ENCODE data around the gene CCDC24. TPM values are rescaled to one million over a fixed set of nuclear protein-coding genes. Genes with fewer than 3 reads are reported as not detected.

Gene CCDC24
- total and polyA plus RNA-seq, 2 of the 13 experiments (the other 11 are each of a cell fraction or from before 2014, with no cell fraction given): 1.4 to 2.9 TPM

GRCh38 chr1:44033756-44034155 is 42.4 kb downstream of the CCDC24 start:
- H3K4me1 ChIP-seq (ENCODE audit: insufficient read depth, low read length): peaks cover 57% of the 10 kb centered on the region
- in situ Hi-C loops (cut with HindIII; ENCODE audit: extremely low pct_ligation_motif_present, low pct_unique_long_range_greater_than_20kb) (loop anchor here (5.0 kb wide), 1 partner anchor 36 kb away; no protein-coding TSS in a partner anchor), intact Hi-C loops (cut with micrococcal nuclease; ENCODE audit: unreplicated experiment) (loop anchor here (10.0 kb wide), 1 partner anchor 99 kb away; the partner anchor contains the start of gene ARTN)
- no peak overlapping the region for H3K27ac ChIP-seq (ENCODE audit: extremely low read length, insufficient read depth, low read length)
- ChIA-PET CTCF (ENCODE audit: low intra/inter-chr PET ratio, low total read pairs) (no interaction called here), POLR2A (interaction anchor here (0.7 to 5.4 kb wide), 4 partner anchors 10 to 56 kb away, joined by 3 to 22 read pairs (median 3); no protein-coding TSS in a partner anchor)
- no peaks in the 10 kb centered on the region for H4K20me1 ChIP-seq (ENCODE audit: insufficient read depth, low read length)
- H3K4me2 ChIP-seq (ENCODE audit: low read depth, low read length): peak overlapping the region; percentile 95
- H3K36me3 ChIP-seq (replicated peaks in 1 of 2; ENCODE audit: control insufficient read depth in 1 of 2, insufficient read depth in 2 of 2, low read length in 2 of 2): 0 out of 5 replicates have a peak, but pooled peaks cover 0 to 3% of the 10 kb centered on the region in 2 experiments
- no peaks in the 10 kb centered on the region for H3K79me2 ChIP-seq (ENCODE audit: insufficient read depth, low read length)
- BruUV-seq (replicated peaks): no TSS peak
- 13% methylated on average over 4 of the region's 8 CpGs for WGBS (ENCODE audit: low lambda C conversion rate)
- DNase-seq (ENCODE audit: low spot score) (no peak), FAIRE-seq (no peak), ATAC-seq (no peak)
- H3K9ac ChIP-seq (ENCODE audit: insufficient read depth, low read depth, low read length): no peak overlapping the region; the same call in 1 of the 2 replicates
- 0 out of 5 replicates have a peak, but pooled peaks cover 0 to 2% of the 10 kb centered on the region in 2 experiments for H3K27me3 ChIP-seq (ENCODE audit: control insufficient read depth in 1 of 2, insufficient read depth in 2 of 2, low read length in 2 of 2)
- no peak overlapping the region for H2AFZ ChIP-seq (ENCODE audit: low read length)
- H3K4me3 ChIP-seq (replicated peaks in 1 of 3; ENCODE audit: insufficient read depth in 1 of 3, low read depth in 2 of 3, low read length in 3 of 3): no peak overlapping the region; a peak in 1 of 6 replicates
- TF ChIP-seq ZFX (CRISPR knock-in tag; IDR thresholded peaks at IDR 0.05; ENCODE audit: low read depth) (0 out of 2 replicates have a peak, but pooled peaks have one; percentile 5), RNF219 (CRISPR knock-in tag; IDR thresholded peaks at IDR 0.05) (no peak)
- H3K9me3 ChIP-seq (ENCODE audit: low read length): no peaks in the 10 kb centered on the region

GRCh38 chr1:44034423-44034822 is 43.0 kb downstream of the CCDC24 start:
- Histone ChIP-seq H3K36me3 (replicated peaks in 1 of 2; ENCODE audit: control insufficient read depth in 1 of 2, insufficient read depth in 2 of 2, low read length in 2 of 2) (no peaks in the 10 kb centered on the region), H3K27me3 (ENCODE audit: control insufficient read depth in 1 of 2, insufficient read depth in 2 of 2, low read length in 2 of 2) (peaks cover 0 to 2% of the 10 kb centered on the region in 2 experiments; a peak in 1 of 5 replicates), H4K20me1 (ENCODE audit: insufficient read depth, low read length) (no peaks in the 10 kb centered on the region), H3K9me3 (ENCODE audit: low read length) (no peaks in the 10 kb centered on the region), H3K4me3 (replicated peaks in 1 of 3; ENCODE audit: insufficient read depth in 1 of 3, low read depth in 2 of 3, low read length in 3 of 3) (no peak overlapping the region), H2AFZ (ENCODE audit: low read length) (no peak overlapping the region), H3K27ac (ENCODE audit: extremely low read length, insufficient read depth, low read length) (no peak overlapping the region), H3K9ac (ENCODE audit: insufficient read depth, low read depth, low read length) (no peak overlapping the region), H3K4me2 (ENCODE audit: low read depth, low read length) (no peak overlapping the region), H3K79me2 (ENCODE audit: insufficient read depth, low read length) (no peaks in the 10 kb centered on the region), H3K4me1 (ENCODE audit: insufficient read depth, low read length) (peaks cover 51% of the 10 kb centered on the region)
- in situ Hi-C loops (cut with HindIII; ENCODE audit: extremely low pct_ligation_motif_present, low pct_unique_long_range_greater_than_20kb) (loop anchor here (5.0 kb wide), 1 partner anchor 37 kb away; no protein-coding TSS in a partner anchor), intact Hi-C loops (cut with micrococcal nuclease; ENCODE audit: unreplicated experiment) (loop anchor here (10.0 kb wide), 1 partner anchor 100 kb away; the partner anchor contains the start of gene ARTN)
- ChIA-PET CTCF (ENCODE audit: low intra/inter-chr PET ratio, low total read pairs) (interaction anchor here (3.1 kb wide), 1 partner anchor 29 kb away, joined by 57 read pairs; no protein-coding TSS in a partner anchor), POLR2A (interaction anchor here (1.1 to 5.4 kb wide), 2 partner anchors 9 to 56 kb away, joined by 3 to 22 read pairs; no protein-coding TSS in a partner anchor)
- no peak for DNase-seq (ENCODE audit: low spot score)
- 39% methylated on average over 3 of the region's 4 CpGs for WGBS (ENCODE audit: low lambda C conversion rate)
- no peak for FAIRE-seq
- BruUV-seq (replicated peaks): no TSS peak
- no peak for ATAC-seq
- TF ChIP-seq ELF3 (CRISPR knock-in tag; IDR thresholded peaks at IDR 0.05) (no peak), KAT2B (IDR thresholded peaks at IDR 0.05; ENCODE audit: borderline replicate concordance, low read depth, low read length) (no peak), BRCA1 (CRISPR knock-in tag; IDR thresholded peaks at IDR 0.05) (no peak), HOXA7 (CRISPR knock-in tag; IDR thresholded peaks at IDR 0.05) (no peak), TARDBP (CRISPR knock-in tag; IDR thresholded peaks at IDR 0.05) (no peak), THAP8 (CRISPR knock-in tag; IDR thresholded peaks at IDR 0.05; ENCODE audit: borderline replicate concordance) (no peak), SIX1 (CRISPR knock-in tag; IDR thresholded peaks at IDR 0.05; ENCODE audit: borderline replicate concordance) (no peak), NRL (CRISPR knock-in tag; IDR thresholded peaks at IDR 0.05; ENCODE audit: borderline replicate concordance) (no peak), SOX13 (IDR thresholded peaks at IDR 0.05) (no peak), SOX13 (CRISPR knock-in tag; conservative IDR thresholded peaks at IDR 0.05 in 1 of 2, IDR thresholded peaks at IDR 0.05 in 1 of 2) (no peak), ZFP36L1 (CRISPR knock-in tag; IDR thresholded peaks at IDR 0.05) (no peak), CHD2 (IDR thresholded peaks at IDR 0.05; ENCODE audit: low read depth, low read length) (no peak), ZNF720 (CRISPR knock-in tag; IDR thresholded peaks at IDR 0.05) (no peak)

Measured in HepG2 (cell line).